Fibroblast of pulmonary artery (primary cell): Measurements from ENCODE around the gene TMEM9B.
"Not testable (repeated sequence)": the region's sequence is repeated elsewhere in the genome, so short reads cannot be mapped to it uniquely, and the experiment has no call there.

Experiments
- DNase-seq: peaks from one replicate; pipeline ENCODE4 v3.0.0-alpha.2; 2010; ENCODE audit warnings: low read depth
- H3K4me3 ChIP-seq: replicated peaks from 2 replicates; pipeline ENCODE4 v1.5.1; 2011; ENCODE audit warnings: low read depth, mild to moderate bottlenecking, control low read depth, low read length, moderate library complexity
- CTCF ChIP-seq: IDR thresholded peaks from 2 replicates; pipeline ENCODE4 v1.5.1; 2011; ENCODE audit warnings: mild to moderate bottlenecking, control low read depth, low read length, inconsistent platforms; ENCODE audit errors: missing control alignments

The TMEM9B gene

GRCh38 chr11:8988329-8989234 lies 24.3 kb upstream of the TMEM9B start:
- peak; percentile 10 for DNase-seq
- no peak for TF ChIP-seq CTCF
- no peak overlapping the region for H3K4me3 ChIP-seq

GRCh38 chr11:8987446-8987845 lies 23.2 kb upstream of the TMEM9B start:
- H3K4me3 ChIP-seq: no peak overlapping the region
- TF ChIP-seq CTCF: no peak
- DNase-seq: no peak

GRCh38 chr11:8986772-8987171 lies 22.5 kb upstream of the TMEM9B start:
- DNase-seq, H3K4me3 ChIP-seq: not testable (repeated sequence)

- no peak for TF ChIP-seq CTCF
- no peak for DNase-seq
- no peak overlapping the region for H3K4me3 ChIP-seq
Measured at GRCh38 chr11:8985462-8985861, 21.2 kb upstream of the TMEM9B start.

- no peak overlapping the region for H3K4me3 ChIP-seq
- no peak for TF ChIP-seq CTCF
- DNase-seq: no peak
Measured at GRCh38 chr11:8983552-8983951, 19.3 kb upstream of the TMEM9B start.

- H3K4me3 ChIP-seq: no peak overlapping the region
- no peak for DNase-seq
- TF ChIP-seq CTCF: no peak
Measured at GRCh38 chr11:8980485-8980884, 16.2 kb upstream of the TMEM9B start.

- not testable (repeated sequence) for H3K4me3 ChIP-seq, DNase-seq
Measured at GRCh38 chr11:8979365-8979764, 15.1 kb upstream of the TMEM9B start.

GRCh38 chr11:8973121-8973520 lies 8.9 kb upstream of the TMEM9B start:
- TF ChIP-seq CTCF: no peak
- no peak for DNase-seq
- no peak overlapping the region for H3K4me3 ChIP-seq
